MM.1S (cell line): ENCODE measurements around the gene KANK4.

Source experiments
- DNase-seq: peaks from one replicate; pipeline ENCODE4 v3.0.0-alpha.2; 2015
- H2AFZ ChIP-seq: fragments of 300-600 bp; sonication (generic); 2 replicates; pipeline ENCODE4 v1.6.0; 2016; ENCODE audit warnings: antibody characterized with exemption, low read length
- H3F3A ChIP-seq: fragments of 300-600 bp; sonication (generic); 2 replicates; pipeline ENCODE4 v1.6.1; 2016; ENCODE audit warnings: mild to moderate bottlenecking, antibody characterized with exemption, low read length, moderate library complexity, mixed read lengths; ENCODE audit not compliant: insufficient read depth
- H3K27ac ChIP-seq: fragments of 300-600 bp; sonication (generic); 2 replicates; pipeline ENCODE4 v1.5.1; 2016; ENCODE audit warnings: mild to moderate bottlenecking, low read length
- H3K27me3 ChIP-seq: fragments of 300-600 bp; sonication (generic); replicated peaks from 2 replicates; pipeline ENCODE4 v1.6.0; 2016; ENCODE audit warnings: low read length; ENCODE audit not compliant: insufficient read depth
- H3K36me3 ChIP-seq: fragments of 300-600 bp; sonication (generic); replicated peaks from 2 replicates; pipeline ENCODE4 v1.6.1; 2016; ENCODE audit warnings: mild to moderate bottlenecking, low read length, mixed read lengths; ENCODE audit not compliant: insufficient read depth
- H3K4me1 ChIP-seq: fragments of 300-600 bp; sonication (generic); 2 replicates; pipeline ENCODE4 v1.6.1; 2016; ENCODE audit warnings: low read length, mixed read lengths
- H3K4me2 ChIP-seq: fragments of 300-600 bp; sonication (generic); 2 replicates; pipeline ENCODE4 v1.6.0; 2016; ENCODE audit warnings: low read depth, low read length
- H3K4me3 ChIP-seq: fragments of 300-600 bp; sonication (generic); 2 replicates; pipeline ENCODE4 v1.5.1; 2016; ENCODE audit warnings: low read length, mixed read lengths
- H3K79me2 ChIP-seq: fragments of 300-600 bp; sonication (generic); 2 replicates; pipeline ENCODE4 v1.6.1; 2016; ENCODE audit warnings: mixed run types, low read length, mixed read lengths
- H3K9ac ChIP-seq: fragments of 300-600 bp; sonication (generic); 2 replicates; pipeline ENCODE4 v1.6.1; 2016; ENCODE audit warnings: low read length, mixed read lengths
- H3K9me2 ChIP-seq: fragments of 300-600 bp; sonication (generic); replicated peaks from 2 replicates; pipeline ENCODE4 v1.6.1; 2016; ENCODE audit warnings: mild to moderate bottlenecking, low read length, mixed read lengths; ENCODE audit not compliant: insufficient read depth
- H3K9me3 ChIP-seq: fragments of 300-600 bp; sonication (generic); replicated peaks from 2 replicates; pipeline ENCODE4 v1.6.1; 2016; ENCODE audit warnings: mild to moderate bottlenecking, low read length, mixed read lengths; ENCODE audit not compliant: insufficient read depth
- H4K20me1 ChIP-seq: fragments of 300-600 bp; sonication (generic); 2 replicates; pipeline ENCODE4 v1.6.1; 2016; ENCODE audit warnings: mild to moderate bottlenecking, low read length, moderate library complexity, mixed read lengths; ENCODE audit not compliant: insufficient read depth
- CTCF ChIP-seq: fragments of 300-600 bp; sonication (generic); IDR thresholded peaks from 2 replicates; pipeline ENCODE4 v1.5.1; 2016; ENCODE audit warnings: antibody characterized with exemption, low read length, mixed read lengths
- EZH2 ChIP-seq: fragments of 300-600 bp; sonication (generic); optimal IDR thresholded peaks from 2 replicates; pipeline ENCODE3; 2017; ENCODE audit warnings: low read depth, mild to moderate bottlenecking, antibody characterized with exemption, low read length, mixed read lengths
- EZH2phosphoT487 ChIP-seq: fragments of 300-600 bp; sonication (generic); IDR thresholded peaks from 2 replicates; pipeline ENCODE4 v1.6.1; 2018; ENCODE audit warnings: antibody characterized with exemption, low read length

KANK4 gene

DNA sequence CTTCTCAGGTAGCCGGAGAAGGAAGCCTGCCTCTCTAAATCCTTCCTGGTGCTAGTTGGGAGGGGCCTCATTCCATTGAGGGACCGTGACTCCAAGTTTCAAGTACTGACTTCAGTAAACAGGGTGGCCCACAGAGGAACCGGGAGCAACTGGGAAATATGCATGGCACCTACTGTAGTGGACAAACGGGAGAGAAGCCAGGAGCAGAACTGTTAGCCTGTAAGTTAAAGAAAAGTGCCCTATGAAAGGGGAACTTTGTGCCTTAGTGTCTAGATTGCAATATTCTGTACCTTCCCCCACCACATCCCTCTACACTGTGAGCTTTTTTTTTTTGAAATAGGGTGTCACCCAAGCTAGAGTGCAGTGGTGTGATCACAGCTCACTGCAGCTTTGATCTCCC lies 33.2 kb upstream of the KANK4 start:
- H3K4me1 ChIP-seq: no peaks in the 10 kb centered on the region
- H3K4me2 ChIP-seq: no peak overlapping the region
- H3K4me3 ChIP-seq: no peak overlapping the region
- TF ChIP-seq CTCF: no peak
- TF ChIP-seq EZH2phosphoT487: no peak
- H3K9ac ChIP-seq: no peak overlapping the region
- no peaks in the 10 kb centered on the region for H3F3A ChIP-seq
- no peaks in the 10 kb centered on the region for H3K9me2 ChIP-seq
- H4K20me1 ChIP-seq: no peaks in the 10 kb centered on the region
- H3K36me3 ChIP-seq: no peaks in the 10 kb centered on the region
- no peak for DNase-seq
- H3K27me3 ChIP-seq: no peaks in the 10 kb centered on the region
- H3K9me3 ChIP-seq: no peaks in the 10 kb centered on the region
- H3K79me2 ChIP-seq: no peaks in the 10 kb centered on the region
- no peak overlapping the region for H2AFZ ChIP-seq
- H3K27ac ChIP-seq: no peak overlapping the region

GRCh38 chr1:62349470-62350233 lies 30.4 kb upstream of the KANK4 start:
- H2AFZ ChIP-seq: no peak overlapping the region
- DNase-seq: no peak
- H3F3A ChIP-seq: no peaks in the 10 kb centered on the region

DNA sequence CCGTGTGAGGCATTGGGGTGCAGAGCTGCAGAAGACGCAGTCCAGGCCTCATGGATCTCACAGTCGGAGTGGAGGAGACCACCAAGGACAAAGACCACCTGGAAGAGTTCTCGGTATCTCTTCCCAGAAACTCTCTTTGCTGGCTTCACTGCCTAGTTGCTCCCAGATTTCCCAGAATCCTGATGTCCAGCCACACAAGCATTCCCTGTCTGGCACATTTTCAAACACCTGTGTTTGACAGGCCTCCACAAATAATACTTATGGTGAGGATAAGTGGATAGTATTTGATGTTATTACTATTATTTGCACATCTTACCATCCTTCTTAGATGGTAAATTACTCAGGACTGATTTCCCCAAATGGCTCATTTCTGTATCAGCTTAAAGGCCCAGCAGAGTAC lies 27.7 kb upstream of the KANK4 start:
- no peaks in the 10 kb centered on the region for H3K36me3 ChIP-seq
- no peak overlapping the region for H3K4me2 ChIP-seq
- H2AFZ ChIP-seq: no peak overlapping the region
- H3K79me2 ChIP-seq: no peaks in the 10 kb centered on the region
- H3K4me1 ChIP-seq: no peaks in the 10 kb centered on the region
- H3K27me3 ChIP-seq: no peaks in the 10 kb centered on the region
- H3K9ac ChIP-seq: no peak overlapping the region
- TF ChIP-seq EZH2phosphoT487 (no peak), CTCF (no peak), EZH2 (no peak)
- no peaks in the 10 kb centered on the region for H3K9me2 ChIP-seq
- no peak overlapping the region for H3K4me3 ChIP-seq
- DNase-seq: no peak
- no peaks in the 10 kb centered on the region for H4K20me1 ChIP-seq
- no peak overlapping the region for H3K27ac ChIP-seq
- H3F3A ChIP-seq: no peaks in the 10 kb centered on the region
- no peaks in the 10 kb centered on the region for H3K9me3 ChIP-seq

More at GRCh38 chr1:62349470-62350233, 30.4 kb upstream of the KANK4 start:
- no peaks in the 10 kb centered on the region for H3K36me3 ChIP-seq
- H3K27ac ChIP-seq: no peak overlapping the region
- H3K4me2 ChIP-seq: no peak overlapping the region
- H3K9me3 ChIP-seq: no peaks in the 10 kb centered on the region
- TF ChIP-seq EZH2: no peak
- TF ChIP-seq EZH2phosphoT487: no peak
- no peak for TF ChIP-seq CTCF
- no peak overlapping the region for H3K4me3 ChIP-seq
- H4K20me1 ChIP-seq: no peaks in the 10 kb centered on the region
- H3K79me2 ChIP-seq: no peaks in the 10 kb centered on the region
- H3K27me3 ChIP-seq: no peaks in the 10 kb centered on the region
- H3K9me2 ChIP-seq: no peaks in the 10 kb centered on the region
- H3K4me1 ChIP-seq: no peaks in the 10 kb centered on the region
- no peak overlapping the region for H3K9ac ChIP-seq
